ENCODE measurements around the gene CMTR1. TPM values are rescaled to one million over a fixed set of nuclear protein-coding genes. Genes with fewer than 3 reads are reported as not detected.

The CMTR1 gene
- total RNA-seq, 1 donor from 2014 or later, result 38.3 TPM

DNA sequence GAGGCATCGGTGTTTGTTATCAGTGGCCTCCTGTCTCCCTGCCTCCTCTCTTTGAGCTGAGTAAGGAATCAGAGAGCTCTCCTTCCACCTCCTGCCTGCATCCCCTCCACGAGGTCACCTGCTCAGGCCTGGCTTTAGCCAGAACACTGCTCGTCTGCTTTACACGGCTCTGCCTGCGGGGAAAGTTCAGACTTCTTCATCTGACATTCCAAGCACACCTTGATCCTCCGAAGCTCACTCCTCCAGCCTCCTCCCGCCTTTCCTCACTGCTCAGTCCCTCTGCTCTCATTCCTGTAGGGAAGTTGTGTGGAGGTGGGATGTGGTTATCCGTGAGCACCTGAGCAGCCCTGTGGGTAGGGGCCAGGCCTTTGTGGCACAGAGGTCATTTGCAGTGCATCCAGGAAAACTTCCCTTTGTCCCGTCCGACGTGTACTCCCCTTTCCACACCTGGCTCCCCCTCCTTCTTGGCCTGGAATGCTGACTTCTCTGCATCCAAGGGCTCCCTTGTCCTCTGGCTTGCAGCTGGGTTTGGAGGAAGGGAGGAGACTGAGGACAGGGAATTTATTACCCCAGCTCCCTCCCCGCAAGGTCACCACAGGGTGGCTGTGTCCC, 79.5 kb downstream of the CMTR1 start:
- DNase-seq (ENCODE audit: low spot score), result no peak

DNA sequence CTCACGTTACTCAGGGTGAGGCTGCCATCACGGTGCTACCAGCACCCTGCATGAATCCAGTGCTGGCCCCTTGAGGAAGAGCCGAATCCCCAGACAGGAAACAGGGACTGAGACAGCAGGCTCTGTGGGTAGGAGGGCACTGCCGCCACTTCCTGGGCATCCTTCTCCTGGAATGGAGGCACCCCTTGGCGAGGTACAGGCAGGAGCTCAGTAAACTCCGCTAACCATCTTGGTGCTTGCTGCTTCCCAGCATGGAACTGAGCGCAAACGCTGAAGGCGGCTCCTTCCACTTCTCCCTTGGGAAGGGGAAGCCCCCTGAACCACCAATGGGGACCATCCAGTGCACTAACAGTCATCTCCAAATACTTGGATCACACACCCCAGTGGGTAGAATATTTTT, 80.1 kb downstream of the CMTR1 start:
- DNase-seq (ENCODE audit: low spot score), result no peak

DNA sequence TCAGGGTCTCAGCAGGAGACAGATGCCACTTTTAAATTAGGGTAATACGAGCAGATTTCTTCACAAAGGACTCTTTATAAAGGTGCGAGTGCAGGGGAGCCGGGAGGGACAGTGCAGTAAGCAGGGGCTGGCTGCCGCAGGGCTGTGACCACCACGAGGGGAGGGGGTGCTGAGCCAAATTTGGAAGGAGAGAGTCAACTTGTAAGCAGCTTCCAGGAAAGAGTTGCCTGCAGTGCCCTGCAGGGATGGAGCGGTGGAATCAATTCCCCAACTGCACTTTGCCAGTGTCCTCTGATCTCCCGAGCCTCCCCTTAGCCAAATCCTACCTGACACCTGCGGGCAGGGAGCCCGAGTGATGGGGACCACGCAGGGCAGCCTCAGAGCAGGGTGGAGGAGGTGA, 80.6 kb downstream of the CMTR1 start:
- DNase-seq (ENCODE audit: low spot score), result no peak

- DNase-seq (ENCODE audit: low spot score), result no peak
These were observed 81.3 kb downstream of the CMTR1 start for GRCh38 chr6:37514321-37514771.

- DNase-seq (ENCODE audit: low spot score), result no peak
These were observed 81.8 kb downstream of the CMTR1 start for GRCh38 chr6:37514837-37515236.

- DNase-seq (ENCODE audit: low spot score), result no peak
These were observed 82.7 kb downstream of the CMTR1 start for GRCh38 chr6:37515712-37516075.

DNA sequence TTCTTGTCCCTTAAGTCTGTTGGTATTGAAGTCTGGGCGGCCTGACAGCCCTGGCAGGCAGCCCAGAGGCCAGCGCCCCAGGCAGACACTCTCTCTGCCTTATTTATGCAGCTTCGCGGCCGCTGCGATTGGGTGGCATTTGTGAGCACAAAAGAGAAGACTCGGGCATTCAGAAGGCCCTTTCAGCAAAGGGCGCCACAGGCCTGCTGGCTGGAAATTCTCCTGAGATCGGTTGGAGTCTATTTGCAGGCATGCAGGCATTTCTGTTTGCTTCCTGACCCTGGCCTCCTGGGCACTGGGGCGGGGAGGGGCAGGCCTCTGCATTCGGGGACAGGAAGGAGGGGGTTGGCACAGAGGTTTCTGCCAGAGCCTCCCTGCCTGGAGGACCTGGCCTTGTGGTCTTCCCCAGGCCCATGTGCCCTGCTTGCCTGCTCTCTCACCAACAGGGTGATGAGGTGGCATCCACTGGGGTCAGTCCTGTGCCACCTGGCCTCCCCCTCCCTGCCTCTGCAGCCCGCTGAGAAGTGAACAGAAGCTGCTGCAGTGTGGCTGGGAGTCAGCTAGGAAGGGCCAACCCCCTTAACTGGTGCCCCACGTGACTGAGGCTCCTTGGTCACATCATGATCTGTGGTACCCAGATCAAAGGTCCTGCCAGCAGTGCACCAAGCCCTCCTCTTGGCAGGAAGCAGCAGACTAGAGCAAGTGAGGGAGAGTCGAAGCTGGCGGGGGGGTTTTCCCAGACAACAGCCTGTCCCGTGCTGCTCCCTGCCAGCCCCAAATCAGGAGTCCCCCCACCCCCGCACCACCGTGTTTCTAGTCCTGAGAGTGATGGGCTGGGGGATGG, 83.3 kb downstream of the CMTR1 start:
- peak; percentile 35 for DNase-seq (ENCODE audit: low spot score)

DNA sequence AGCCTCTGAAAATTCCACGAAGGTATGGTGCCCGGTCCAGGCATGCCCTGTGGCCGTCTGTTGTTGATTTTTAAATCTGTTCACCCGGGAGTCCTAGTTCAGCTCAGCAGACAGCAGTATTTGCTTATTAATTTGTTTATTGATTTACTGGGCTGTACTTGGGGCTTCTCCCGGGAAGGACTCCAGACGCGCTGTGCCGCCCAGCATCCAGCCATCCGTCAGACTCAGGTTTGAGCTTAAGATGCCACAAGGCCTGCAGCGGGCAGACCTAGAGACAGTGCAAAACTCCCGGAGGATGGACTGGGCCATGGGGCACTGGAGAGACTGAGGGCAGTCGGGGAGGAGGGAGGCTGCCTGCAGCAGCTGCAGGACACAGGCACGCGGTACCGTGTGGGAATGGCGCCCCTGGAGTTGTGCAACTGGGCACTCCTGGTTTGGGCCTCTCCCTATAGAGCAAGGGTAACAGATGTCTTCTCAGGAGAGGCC, 83.9 kb downstream of the CMTR1 start:
- peak; percentile 45 for DNase-seq (ENCODE audit: low spot score)

DNA sequence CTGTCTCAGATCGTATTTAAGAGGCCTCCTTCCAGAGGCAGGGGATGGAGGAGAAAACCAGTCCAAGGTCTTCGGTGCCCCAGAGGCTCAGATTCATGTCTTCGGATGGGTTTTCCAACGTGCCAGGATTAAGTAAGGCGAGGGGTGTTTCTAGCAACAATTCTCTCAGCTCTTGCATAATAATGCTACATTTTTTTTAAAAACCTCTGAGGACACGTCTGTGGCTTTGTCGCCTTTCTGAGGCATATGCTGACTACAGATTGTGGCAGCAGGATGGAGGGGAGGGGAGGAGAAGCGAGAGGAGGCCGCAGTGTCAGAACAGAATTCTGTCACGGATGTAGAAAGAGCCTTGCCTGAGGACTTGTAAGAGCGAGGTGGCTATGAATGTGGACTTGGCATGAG, 84.4 kb downstream of the CMTR1 start:
- DNase-seq (ENCODE audit: low spot score), result no peak

- no peak for DNase-seq (ENCODE audit: low spot score)
These were observed 85.1 kb downstream of the CMTR1 start for GRCh38 chr6:37518116-37518515.

DNA sequence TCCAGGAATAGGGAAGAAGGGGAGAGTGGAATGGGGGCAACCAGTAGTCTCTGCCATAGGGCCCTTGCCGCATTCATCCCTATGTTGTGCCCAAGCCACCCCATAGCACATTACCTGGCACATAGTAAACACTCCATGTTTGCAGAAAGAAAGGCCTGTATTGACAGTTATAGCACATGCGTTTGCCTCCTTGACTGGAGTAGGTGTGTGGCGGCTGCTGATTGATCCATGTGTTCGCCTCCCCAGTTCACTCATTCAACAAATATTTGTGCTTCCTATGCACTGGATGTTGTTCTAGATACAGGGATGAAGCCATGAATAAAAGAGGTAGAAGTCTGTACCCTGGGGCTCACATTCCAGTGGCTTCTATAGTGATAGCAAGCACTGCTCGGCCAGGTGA, 86.4 kb downstream of the CMTR1 start:
- DNase-seq (ENCODE audit: low spot score), result no peak

- no peak for DNase-seq (ENCODE audit: low spot score)
These were observed 87.9 kb downstream of the CMTR1 start for GRCh38 chr6:37520926-37521325.

DNA sequence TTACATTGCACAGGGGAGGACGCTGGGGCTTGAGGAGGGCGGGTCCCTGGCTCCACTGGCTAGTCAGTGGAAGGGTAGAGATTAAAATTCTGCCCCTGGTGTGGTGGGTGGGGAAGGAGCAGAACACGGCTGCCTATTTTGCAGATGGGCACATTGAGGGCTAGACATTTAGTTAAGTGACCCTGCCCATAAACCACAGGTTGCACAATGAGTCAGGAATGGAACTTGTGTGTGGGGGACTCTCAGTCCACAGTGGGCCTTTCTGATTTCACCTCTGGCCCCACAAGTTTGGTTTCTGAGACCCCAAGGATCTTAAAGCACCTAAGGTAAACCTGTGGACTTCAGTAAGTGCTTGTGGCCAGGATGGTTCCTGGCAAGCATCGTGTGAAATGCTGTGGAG, 88.7 kb downstream of the CMTR1 start:
- DNase-seq (ENCODE audit: low spot score), result no peak

- DNase-seq (ENCODE audit: low spot score), result no peak
These were observed 89.8 kb downstream of the CMTR1 start for GRCh38 chr6:37522836-37523235.

- DNase-seq (ENCODE audit: low spot score), result no peak
These were observed 90.4 kb downstream of the CMTR1 start for GRCh38 chr6:37523412-37523811.

DNA sequence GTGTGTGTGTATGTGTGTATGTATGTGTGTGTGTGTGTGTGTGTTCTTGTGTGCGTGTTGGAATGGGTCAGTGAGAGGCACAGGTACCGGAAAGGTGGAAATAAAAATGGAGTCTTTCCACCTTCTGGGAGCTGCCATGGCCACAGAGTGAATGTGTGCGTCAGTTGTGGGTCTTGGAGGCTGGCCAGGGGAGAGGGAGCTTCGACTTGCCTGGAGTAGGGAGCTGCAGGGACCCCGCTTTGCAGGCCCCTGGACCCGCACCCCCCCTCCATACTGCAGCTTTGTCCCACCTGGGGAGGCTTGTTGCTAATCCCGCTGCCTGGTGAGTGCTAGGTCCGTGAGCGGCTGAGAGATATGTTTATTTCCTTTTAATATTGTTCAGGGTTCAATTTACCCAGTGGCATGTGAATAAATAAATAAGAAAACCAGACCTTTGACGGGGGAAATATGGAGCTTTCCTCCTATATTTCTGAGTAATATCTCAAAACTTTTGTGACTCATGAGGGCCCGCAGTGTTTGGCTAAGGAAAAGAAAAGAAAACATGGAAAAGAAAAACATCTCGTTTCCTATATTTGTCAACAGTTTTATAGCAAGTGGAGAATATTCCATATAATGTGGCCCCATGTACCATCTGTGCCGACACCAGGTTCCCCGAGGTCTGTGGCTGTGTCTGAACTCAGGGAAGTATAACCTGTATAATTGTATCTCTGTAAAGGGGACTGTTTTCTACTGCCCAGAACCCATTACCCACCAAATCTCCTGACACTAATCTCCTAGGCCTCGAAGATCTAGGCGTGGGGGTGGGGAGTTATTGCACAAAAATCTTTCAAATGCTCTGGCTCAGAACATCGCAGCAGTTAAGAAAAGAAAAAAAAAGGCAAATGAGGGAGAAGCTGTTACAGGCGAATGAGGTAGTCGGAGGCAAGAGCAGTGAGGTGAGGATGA, 91.3 kb downstream of the CMTR1 start:
- no peak for DNase-seq (ENCODE audit: low spot score)

DNA sequence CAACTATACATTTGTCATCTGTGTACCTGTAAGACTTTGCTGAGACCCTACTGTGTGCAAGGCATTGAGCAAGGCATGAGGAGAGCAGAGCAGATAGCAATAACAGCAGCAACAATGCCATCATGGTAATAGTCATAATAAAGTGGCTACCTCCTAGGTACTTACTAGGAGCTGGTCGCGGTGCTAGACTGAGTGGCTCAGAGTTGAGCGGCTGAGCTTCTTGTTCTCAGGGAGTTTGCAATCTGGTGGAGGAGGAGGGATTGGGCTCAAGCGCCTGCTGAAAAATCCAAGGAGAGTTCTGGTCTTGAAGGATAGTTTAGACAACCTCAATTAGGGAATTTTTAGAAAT, 91.9 kb downstream of the CMTR1 start:
- DNase-seq (ENCODE audit: low spot score), result no peak

DNA sequence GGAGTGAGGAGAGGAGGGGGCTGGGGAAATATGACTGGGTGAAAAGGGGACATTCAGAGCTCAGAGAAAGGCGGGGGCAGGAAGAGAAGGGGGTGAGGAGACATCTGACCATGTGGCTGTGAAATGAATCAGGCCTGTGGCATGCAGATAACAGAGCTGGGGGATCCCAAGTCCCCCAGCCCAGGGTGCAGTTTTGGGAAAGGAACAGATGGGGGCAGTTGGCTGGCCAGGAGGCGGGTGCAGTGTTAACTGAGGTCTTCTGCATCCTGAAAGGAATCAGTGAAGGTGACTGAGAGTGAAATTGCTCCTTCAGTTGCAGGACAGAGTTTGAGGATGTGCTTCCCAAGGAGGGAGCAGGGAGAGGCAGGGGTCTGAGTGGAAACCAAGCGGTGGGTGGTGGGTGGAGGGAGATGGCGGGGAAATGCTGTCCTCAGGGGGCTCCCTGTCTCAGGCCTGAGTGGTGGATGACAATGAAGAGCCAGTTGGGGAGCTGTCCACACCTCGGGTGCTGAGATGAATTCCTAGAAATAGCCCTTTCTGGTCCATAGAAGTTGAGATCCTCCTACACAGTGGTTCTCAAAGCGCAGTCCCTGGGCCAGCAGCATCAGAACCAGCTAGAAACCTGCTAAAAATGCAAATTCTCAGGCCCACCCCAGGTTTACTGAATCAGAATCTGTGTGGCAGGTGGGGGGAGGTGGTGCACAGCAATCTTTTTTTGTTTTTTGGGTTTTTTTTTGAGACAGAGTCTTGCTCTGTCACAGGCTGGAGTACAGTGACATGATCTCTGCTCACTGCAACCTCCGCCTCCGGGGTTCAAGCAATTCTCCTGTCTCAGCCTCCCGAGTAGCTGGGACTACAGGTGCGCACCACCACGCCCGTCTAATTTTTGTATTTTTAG, 92.7 kb downstream of the CMTR1 start:
- DNase-seq (ENCODE audit: low spot score), result no peak

GRCh38 chr6:37528541-37528940, 95.5 kb downstream of the CMTR1 start:
- DNase-seq (ENCODE audit: low spot score), result no peak

GRCh38 chr6:37530297-37530696, 97.3 kb downstream of the CMTR1 start:
- no peak for DNase-seq (ENCODE audit: low spot score)

- DNase-seq (ENCODE audit: low spot score), result no peak
These were observed 98.0 kb downstream of the CMTR1 start for GRCh38 chr6:37531026-37531425.

All from umbilical cord (tissue), 2 donors.